GM12878 (cell line): ENCODE measurements around the gene RPS6KL1. TPM values are rescaled to one million over a fixed set of nuclear protein-coding genes. Genes with fewer than 3 reads are reported as not detected.

ENCODE experiments used
- ATAC-seq: fragments of 200-7000 bp; cut with Tn5 transposase; 3 replicates; pipeline ENCODE4 v1.9.1; 2020; ENCODE audit warnings: mild to moderate bottlenecking, moderate library complexity
- BruUV-seq: library from RNA; stranded (reverse); fragments of 400-500 nt; replicated peaks from 2 replicates; lab custom pipeline; 2021; lab: Mats Ljungman, UMichigan
- CTCF ChIA-PET: fragments of 300-600 bp; sonication (Branson Sonifier 250); formaldehyde crosslinking; extraction: SDS; loops from one replicate; lab custom pipeline; 2021; ENCODE audit warnings: inconsistent platforms; lab: Yijun Ruan, JAX
- POLR2A ChIA-PET: fragments of 350-600 bp; formaldehyde crosslinking; extraction: SDS; loops from one replicate; lab custom pipeline; 2021; ENCODE audit warnings: inconsistent platforms; lab: Charles Lee
- RAD21 ChIA-PET: fragments of 300-600 bp; sonication (Branson Sonifier 250); formaldehyde crosslinking; loops from one replicate; lab custom pipeline; 2023; ENCODE audit warnings: antibody characterized with exemption; ENCODE audit not compliant: unreplicated experiment; lab: Charles Lee
- SMC1A ChIA-PET: fragments of 300-600 bp; sonication (Branson Sonifier 250); formaldehyde crosslinking; loops from one replicate; lab custom pipeline; 2023; ENCODE audit not compliant: unreplicated experiment, uncharacterized antibody; lab: Charles Lee
- DNase-seq: peaks from one replicate; pipeline ENCODE4 v3.0.0-alpha.2; 2011; ENCODE audit warnings: low read depth, low spot score
- FAIRE-seq: peaks from 3 replicates; lab custom pipeline; 2011; peaks lifted over from hg19 to GRCh38; lab: Jason Lieb, UNC
- H2AFZ ChIP-seq: 2 replicates; pipeline ENCODE4 v1.6.0; 2011; ENCODE audit warnings: low read depth, low read length, control low read depth; ENCODE audit not compliant: control insufficient read depth
- H3K27ac ChIP-seq: 2 replicates; pipeline ENCODE4 v1.5.1; 2011; ENCODE audit warnings: control low read depth; ENCODE audit not compliant: control insufficient read depth, insufficient read depth
- H3K27me3 ChIP-seq, 2 experiments: replicated peaks in 1 of 2; 2 replicates each; pipeline versions ENCODE4 v1.6.0 to v1.6.1; 2011; ENCODE audit warnings: low read length in 1 of 2; ENCODE audit not compliant: control insufficient read depth in 2 of 2, insufficient read depth in 2 of 2
- H3K36me3 ChIP-seq, 2 experiments: 2 replicates each; pipeline ENCODE4 v1.5.1; 2011; ENCODE audit warnings: low read length in 1 of 2; ENCODE audit not compliant: control insufficient read depth in 2 of 2, insufficient read depth in 2 of 2
- H3K4me1 ChIP-seq: 2 replicates; pipeline ENCODE4 v1.6.1; 2011; ENCODE audit warnings: mild to moderate bottlenecking, low read length, moderate library complexity, mixed read lengths; ENCODE audit not compliant: control insufficient read depth, insufficient read depth
- H3K4me2 ChIP-seq: 2 replicates; pipeline ENCODE4 v1.6.0; 2011; ENCODE audit warnings: control low read depth; ENCODE audit not compliant: control insufficient read depth, insufficient read depth
- H3K4me3 ChIP-seq: fragments of 200-600 bp; sonication (generic); 2 replicates; pipeline ENCODE4 v1.5.1; 2016
- H3K79me2 ChIP-seq: 2 replicates; pipeline ENCODE4 v1.6.0; 2011; ENCODE audit warnings: low read length; ENCODE audit not compliant: control insufficient read depth, insufficient read depth
- H3K9ac ChIP-seq: 2 replicates; pipeline ENCODE4 v1.8.0; 2011; ENCODE audit warnings: low read length, control low read depth, mixed read lengths; ENCODE audit not compliant: control insufficient read depth, insufficient read depth
- H3K9me3 ChIP-seq: replicated peaks from 3 replicates; pipeline ENCODE4 v1.5.1; 2011; ENCODE audit warnings: mild to moderate bottlenecking, low read length; ENCODE audit not compliant: control insufficient read depth, insufficient read depth
- H4K20me1 ChIP-seq: 2 replicates; pipeline ENCODE4 v1.6.0; 2011; ENCODE audit not compliant: control insufficient read depth, insufficient read depth
- BMI1 ChIP-seq: fragments of 450-650 bp; IDR thresholded peaks from 2 replicates; pipeline ENCODE4 v1.6.1; 2016; ENCODE audit warnings: mild to moderate bottlenecking, moderate library complexity, borderline replicate concordance
- E2F8 ChIP-seq: fragments of 450-650 bp; IDR thresholded peaks from 2 replicates; pipeline ENCODE4 v1.6.1; 2018; ENCODE audit warnings: mild to moderate bottlenecking, low read depth, moderate library complexity; ENCODE audit not compliant: partially characterized antibody
- EGR1 ChIP-seq, 2 experiments: IDR thresholded peaks; 1 replicate in 1 of 2; 2 replicates in 1 of 2; pipeline ENCODE4 v1.6.1; 2011 to 2012; ENCODE audit warnings: low read depth in 2 of 2, low read length in 2 of 2, borderline replicate concordance in 1 of 2, mild to moderate bottlenecking in 1 of 2, moderate library complexity in 1 of 2
- HDGF ChIP-seq: fragments of 450-650 bp; IDR thresholded peaks from 2 replicates; pipeline ENCODE4 v1.6.1; 2016; ENCODE audit warnings: antibody characterized with exemption
- KAT2A ChIP-seq: conservative IDR thresholded peaks from 2 replicates; pipeline ENCODE4 v1.6.1; 2011; ENCODE audit warnings: low read depth, low read length; ENCODE audit not compliant: control insufficient read depth
- MTA3 ChIP-seq: IDR thresholded peaks from 2 replicates; pipeline ENCODE4 v1.6.1; 2012; ENCODE audit warnings: low read length, inconsistent platforms, borderline replicate concordance
- MXI1 ChIP-seq: fragments of 150-350 bp; IDR thresholded peaks from 2 replicates; pipeline ENCODE4 v1.6.1; 2011; ENCODE audit warnings: low read depth, mild to moderate bottlenecking, inconsistent platforms, low read length, improper control_type of control experiment
- MYC ChIP-seq: IDR thresholded peaks from 2 replicates; pipeline ENCODE4 v1.6.1; 2011; ENCODE audit warnings: mild to moderate bottlenecking, low read length, moderate library complexity, inconsistent platforms; ENCODE audit not compliant: insufficient read depth, insufficient replicate concordance, insufficient read length, severe bottlenecking
- NFYA ChIP-seq: IDR thresholded peaks from 2 replicates; pipeline ENCODE4 v1.6.1; 2011; ENCODE audit warnings: low read depth, mild to moderate bottlenecking, low read length, improper control_type of control experiment, borderline replicate concordance
- SP1 ChIP-seq: IDR thresholded peaks from one replicate; pipeline ENCODE4 v1.6.1; 2011; ENCODE audit warnings: low read depth, low read length
- SPI1 ChIP-seq: IDR thresholded peaks from 2 replicates; pipeline ENCODE4 v1.6.1; 2011; ENCODE audit warnings: low read depth, mild to moderate bottlenecking, low read length, moderate library complexity, borderline replicate concordance; ENCODE audit not compliant: insufficient read depth
- USF1 ChIP-seq: IDR thresholded peaks from 2 replicates; pipeline ENCODE4 v1.6.1; 2011; ENCODE audit warnings: borderline replicate concordance, low read depth, mild to moderate bottlenecking, moderate library complexity, mixed read lengths, low read length; ENCODE audit not compliant: insufficient read depth; ENCODE audit errors: extremely low read length
- WRNIP1 ChIP-seq: IDR thresholded peaks from 2 replicates; pipeline ENCODE4 v1.6.1; 2011; ENCODE audit warnings: low read depth, low read length, improper control_type of control experiment, borderline replicate concordance
- WGBS: methylation state at CpG from one replicate; pipeline ENCODE4 v1.1.6; 2016; ENCODE audit warnings: low lambda C conversion rate; ENCODE audit not compliant: insufficient replicate concordance, insufficient coverage; ENCODE audit errors: missing lambda C conversion rate; 5-methylcytosine and 5-hydroxymethylcytosine counted together
- in situ Hi-C: fragments of 300-500 bp; cut with MboI; formaldehyde crosslinking; loops from 9 replicates; pipeline ENCODE4 v1.14.3; 2018; ENCODE audit warnings: mixed read lengths
- intact Hi-C: fragments of 100-400 bp; cut with micrococcal nuclease; formaldehyde crosslinking; loops from one replicate; pipeline ENCODE4 v1.14.2; 2022; ENCODE audit not compliant: unreplicated experiment
- polyA plus RNA-seq, 11 experiments: library from polyadenylated mRNA; depleted of rRNA in 4 of 11; unstranded in 6 of 11; stranded (reverse) in 5 of 11; fragments of >200 nt; fragmentation: Nextera tagmentation in 4 of 11; fragmentation: Illumina TruSeq in 1 of 11; extraction: Ambion mirVana in 4 of 11; extraction: Trizol in 1 of 11; gene quantifications; 1 replicate in 1 of 11; 2 replicates in 10 of 11; pipeline versions ENCODE4 v1.2.1 to v1.2.3, GENCODE V29; 2011 to 2016; ENCODE audit warnings: inconsistent platforms in 2 of 11, missing spikeins in 2 of 11, low read depth in 1 of 11
- total RNA-seq, 4 experiments: library from RNA; depleted of rRNA in 3 of 4; stranded (reverse); fragments of >200 nt in 3 of 4; fragmentation: Illumina TruSeq in 1 of 4; extraction: Trizol in 1 of 4; gene quantifications; 2 replicates each; pipeline versions ENCODE4 v1.2.1 to v1.2.3, GENCODE V29; 2013 to 2021

The RPS6KL1 gene
- total and polyA plus RNA-seq, 10 of the 15 experiments (the other 5 are each of a cell fraction or from before 2014, with no cell fraction given) = 0.04 to 4.2 (median 2.0) TPM

- ATAC-seq (no peak), FAIRE-seq (no peak), DNase-seq (no peak)
- in situ Hi-C loops (no loop called here), intact Hi-C loops (no loop called here)
- Histone ChIP-seq H4K20me1 (no peaks in the 10 kb centered on the region), H3K36me3 (peaks cover 4 to 6% of the 10 kb centered on the region in 2 experiments; a peak in 3 of 4 replicates), H3K4me1 (no peaks in the 10 kb centered on the region), H3K4me2 (no peak overlapping the region), H3K27ac (no peak overlapping the region), H3K4me3 (no peak overlapping the region), H2AFZ (no peak overlapping the region), H3K27me3 (no peaks in the 10 kb centered on the region), H3K9ac (no peak overlapping the region), H3K9me3 (no peaks in the 10 kb centered on the region), H3K79me2 (no peaks in the 10 kb centered on the region)
- BruUV-seq = no TSS peak
- CTCF ChIA-PET = interaction anchor here (0.8 to 26.0 kb wide), 3 partner anchors 30 to 180 kb away, joined by 3 to 552 read pairs (median 6); no protein-coding TSS in a partner anchor
- TF ChIP-seq WRNIP1 (no peak), USF1 (no peak), KAT2A (no peak), NFYA (no peak), BMI1 (no peak), MTA3 (no peak), SP1 (no peak)
- SMC1A ChIA-PET = no interaction called here
- POLR2A ChIA-PET = no interaction called here
- RAD21 ChIA-PET = no interaction called here
- 81% methylated on average over 9 of the region's 10 CpGs for WGBS
Observed at GRCh38 chr14:74909911-74910310, 13.1 kb downstream of the RPS6KL1 start.

DNA sequence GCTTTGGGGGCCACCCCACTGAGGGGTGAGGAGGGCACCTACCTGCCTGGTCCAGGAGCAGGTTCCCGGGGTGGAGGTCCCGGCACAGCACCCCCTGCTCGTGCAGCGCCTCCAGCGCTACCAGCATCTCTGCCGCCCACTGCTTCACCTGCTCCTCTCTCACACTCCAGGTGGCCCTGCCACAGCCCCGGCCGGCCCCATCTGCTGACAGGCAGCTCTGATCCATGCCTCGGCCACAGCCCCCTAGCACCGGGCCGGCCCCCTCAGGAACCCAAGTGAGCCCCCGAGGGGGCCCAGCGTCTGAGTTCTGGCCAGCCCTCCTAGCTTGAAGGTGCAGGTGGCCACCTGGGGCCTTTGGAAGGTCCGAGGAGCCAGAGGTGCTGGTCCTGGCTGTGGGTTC is 13.6 kb downstream of the RPS6KL1 start:
- no peaks in the 10 kb centered on the region for H3K4me1 ChIP-seq
- no peaks in the 10 kb centered on the region for H3K79me2 ChIP-seq
- RAD21 ChIA-PET = no interaction called here
- in situ Hi-C loops = no loop called here
- H3K4me3 ChIP-seq = no peak overlapping the region
- BruUV-seq = no TSS peak
- SMC1A ChIA-PET = no interaction called here
- CTCF ChIA-PET = interaction anchor here (0.8 to 26.0 kb wide), 2 partner anchors 30 to 51 kb away, joined by 3 to 552 read pairs; no protein-coding TSS in a partner anchor
- H3K9me3 ChIP-seq = no peaks in the 10 kb centered on the region
- H3K36me3 ChIP-seq = peaks cover 4 to 8% of the 10 kb centered on the region in 2 experiments; a peak in 3 of 4 replicates
- no peak for DNase-seq
- no peak overlapping the region for H3K9ac ChIP-seq
- H3K27me3 ChIP-seq = no peaks in the 10 kb centered on the region
- ATAC-seq = no peak
- H4K20me1 ChIP-seq = no peaks in the 10 kb centered on the region
- FAIRE-seq = no peak
- no peak overlapping the region for H3K4me2 ChIP-seq
- intact Hi-C loops = no loop called here
- POLR2A ChIA-PET = no interaction called here
- H2AFZ ChIP-seq = no peak overlapping the region
- no peak overlapping the region for H3K27ac ChIP-seq
- WGBS = 92% methylated on average over 12 of the region's 14 CpGs
- TF ChIP-seq MYC = no peak
- no peak for TF ChIP-seq EGR1 (IDR thresholded peaks at IDR 0.05; ENCODE audit: borderline replicate concordance in 1 of 2, low read depth in 2 of 2, low read length in 2 of 2)
- no peak for TF ChIP-seq HDGF
- no peak for TF ChIP-seq SPI1
- TF ChIP-seq E2F8 = no peak
- no peak for TF ChIP-seq MXI1
